NCI-H2081 (cell line): ENCODE results near the gene STUB1.

Source experiments
- DNase-seq, 2 experiments: peaks; one replicate each; lab custom pipeline; 2025; lab: John Stamatoyannopoulos, UW

Gene STUB1

DNA sequence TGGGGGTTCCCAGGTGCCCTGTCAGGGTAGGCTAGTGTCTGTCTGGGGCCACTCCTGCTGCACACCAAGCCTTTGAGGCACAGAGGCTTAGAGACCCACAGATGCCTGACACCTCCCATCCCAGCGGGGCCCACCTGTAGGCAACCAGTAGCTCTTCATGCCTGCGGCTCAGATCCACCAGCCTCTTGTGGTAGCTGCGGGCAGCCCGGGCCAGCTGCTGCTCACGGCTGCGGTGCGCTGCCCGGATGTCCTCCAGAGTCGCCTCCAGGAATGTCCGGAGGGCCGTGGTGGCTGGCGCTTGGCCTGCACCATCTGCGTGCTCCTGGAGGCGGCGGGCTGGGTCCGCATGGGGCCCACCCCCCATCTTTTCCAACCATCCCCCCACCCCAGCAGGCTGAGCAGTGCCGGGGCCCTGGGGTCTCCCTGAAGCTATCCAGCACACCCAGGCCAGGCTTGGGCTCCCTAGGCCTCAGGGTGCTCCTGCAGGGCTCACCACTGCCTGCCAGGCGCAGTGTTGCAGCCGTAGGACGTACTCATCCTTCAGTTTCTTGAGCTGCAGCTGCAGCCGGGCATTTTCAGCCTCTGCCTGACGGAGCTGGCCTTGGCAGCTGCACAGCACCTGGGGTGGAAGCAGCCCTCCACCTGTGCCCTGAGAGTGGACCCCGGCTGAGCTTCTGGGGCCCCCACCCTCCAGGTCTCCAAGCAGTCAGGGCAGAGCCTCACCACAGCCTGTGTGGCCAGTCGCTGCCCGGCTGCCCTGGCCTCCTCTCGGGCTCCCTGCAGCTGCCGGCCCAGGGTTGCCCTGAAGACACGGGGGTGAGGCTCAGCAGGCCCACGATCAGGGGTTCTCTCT lies 44.2 kb downstream of the STUB1 start:
- DNase-seq: no peak

DNA sequence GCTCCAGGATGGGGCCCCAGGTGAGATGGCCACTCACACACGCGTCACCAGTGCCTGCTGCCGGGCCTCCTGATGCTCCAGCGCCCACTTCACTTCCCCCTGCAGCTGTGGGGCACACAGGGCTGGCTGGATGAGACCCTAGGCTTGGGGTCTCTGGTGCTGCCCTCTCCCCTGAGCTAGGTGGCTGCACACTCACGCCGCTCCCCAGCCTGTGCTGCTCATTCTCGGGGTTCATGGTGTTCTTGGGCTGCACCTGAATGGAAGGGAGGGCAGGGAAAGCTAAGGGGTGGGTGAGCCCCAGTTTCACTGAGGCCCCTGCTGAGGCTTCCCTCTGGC lies 44.8 kb downstream of the STUB1 start:
- DNase-seq: no peak

DNA sequence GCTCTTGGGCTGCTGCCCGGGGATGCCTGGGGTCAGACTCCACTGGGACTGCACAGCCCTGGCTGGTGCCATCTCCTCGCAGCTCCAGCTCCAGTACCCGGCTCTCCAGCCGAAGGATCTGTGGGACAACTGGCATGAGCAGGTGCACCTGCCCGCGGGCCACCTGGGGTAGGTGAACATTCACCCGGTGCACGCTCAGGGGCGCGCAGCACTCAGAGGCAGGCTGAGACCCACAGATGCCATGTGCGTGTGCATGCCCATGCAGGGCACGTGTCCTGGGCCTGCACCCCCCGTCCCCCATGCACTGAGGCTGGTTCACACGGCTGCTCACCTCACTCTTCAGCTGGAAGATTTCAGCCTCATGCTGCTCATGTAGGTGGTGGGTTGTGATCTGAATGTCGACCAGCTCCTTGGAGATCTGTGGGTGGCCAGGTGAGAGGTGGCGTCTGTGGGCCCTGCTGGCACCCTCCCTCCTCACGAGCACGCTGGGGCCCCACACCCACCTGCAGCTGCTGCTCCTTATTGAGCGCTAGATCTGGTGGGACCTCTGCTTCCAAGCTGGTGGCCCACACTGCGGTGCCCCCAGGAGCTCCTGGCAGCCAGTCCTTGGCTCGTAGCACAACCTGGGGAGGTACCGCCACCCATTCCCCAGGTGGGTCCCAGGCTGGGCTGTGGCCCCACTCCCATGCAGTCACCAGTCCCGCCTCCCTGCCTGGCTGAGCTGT lies 45.4 kb downstream of the STUB1 start:
- no peak for DNase-seq

DNA sequence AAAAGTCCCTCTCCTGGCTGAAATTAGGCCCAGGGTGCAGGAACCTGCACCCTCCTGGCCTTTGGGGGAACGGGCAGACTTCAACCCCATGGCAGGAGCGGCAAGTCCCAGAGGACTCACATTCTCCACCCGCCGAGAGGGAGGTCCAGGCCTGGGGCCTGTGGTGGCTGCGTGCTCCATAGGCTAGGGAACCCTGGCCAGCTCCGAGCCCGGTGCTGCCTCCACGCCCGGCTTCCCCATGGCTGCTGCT lies 45.9 kb downstream of the STUB1 start:
- no peak for DNase-seq

DNA sequence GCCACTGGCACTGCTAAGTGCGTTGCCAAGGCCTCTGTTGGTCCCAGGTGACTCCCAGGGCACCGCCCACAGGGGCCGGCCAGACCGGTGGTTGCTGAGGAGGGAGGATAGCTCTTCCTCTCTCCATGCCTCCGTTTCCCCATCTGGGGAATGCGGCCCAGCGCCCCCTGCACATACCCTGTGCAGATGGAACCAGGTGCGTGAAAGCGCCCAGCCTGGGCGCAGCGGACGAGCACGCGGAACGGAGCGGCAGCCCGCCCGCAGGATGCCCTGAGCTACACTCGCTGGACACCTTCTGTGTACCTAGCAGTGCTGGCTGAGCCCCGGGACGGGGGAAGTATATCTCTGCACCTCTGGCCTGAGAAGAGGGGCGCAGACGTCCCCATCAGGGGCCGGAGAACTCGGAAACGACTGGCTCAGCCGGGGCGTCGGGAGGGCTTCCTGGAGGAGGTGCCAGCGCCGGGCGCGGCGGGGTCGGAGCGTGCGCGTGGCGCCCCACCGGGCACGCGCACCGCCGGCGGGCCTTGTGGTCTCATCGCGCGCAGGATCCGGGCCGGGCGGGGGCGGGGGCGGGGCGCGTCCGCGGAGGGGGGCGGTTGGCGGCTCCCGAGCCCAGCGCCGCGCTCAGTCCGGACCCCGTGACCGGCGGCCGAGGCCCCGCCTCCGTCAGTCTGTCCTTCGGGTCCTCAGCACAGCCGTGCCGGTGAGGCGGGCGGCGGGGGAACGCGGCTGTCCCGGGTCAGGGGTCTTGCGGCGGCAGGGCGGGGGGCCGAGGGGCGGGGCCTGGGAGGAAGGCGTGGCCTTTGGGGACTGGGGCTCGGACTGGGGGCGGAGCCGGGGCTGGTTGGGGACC lies 46.5 kb downstream of the STUB1 start, which contains the start of the genes CCDC78 and HAGHL:
TSS of gene CCDC78 (minus strand) at position 6 of the 853 bp plus-strand sequence. CDS start 76 bp downstream, outside the sequence.
TSS of gene HAGHL (plus strand) at position 669 of the 853 bp plus-strand sequence. CDS start 404 bp downstream, outside the sequence.
- DNase-seq: peak in 1 of 2 experiments; percentile 33

DNA sequence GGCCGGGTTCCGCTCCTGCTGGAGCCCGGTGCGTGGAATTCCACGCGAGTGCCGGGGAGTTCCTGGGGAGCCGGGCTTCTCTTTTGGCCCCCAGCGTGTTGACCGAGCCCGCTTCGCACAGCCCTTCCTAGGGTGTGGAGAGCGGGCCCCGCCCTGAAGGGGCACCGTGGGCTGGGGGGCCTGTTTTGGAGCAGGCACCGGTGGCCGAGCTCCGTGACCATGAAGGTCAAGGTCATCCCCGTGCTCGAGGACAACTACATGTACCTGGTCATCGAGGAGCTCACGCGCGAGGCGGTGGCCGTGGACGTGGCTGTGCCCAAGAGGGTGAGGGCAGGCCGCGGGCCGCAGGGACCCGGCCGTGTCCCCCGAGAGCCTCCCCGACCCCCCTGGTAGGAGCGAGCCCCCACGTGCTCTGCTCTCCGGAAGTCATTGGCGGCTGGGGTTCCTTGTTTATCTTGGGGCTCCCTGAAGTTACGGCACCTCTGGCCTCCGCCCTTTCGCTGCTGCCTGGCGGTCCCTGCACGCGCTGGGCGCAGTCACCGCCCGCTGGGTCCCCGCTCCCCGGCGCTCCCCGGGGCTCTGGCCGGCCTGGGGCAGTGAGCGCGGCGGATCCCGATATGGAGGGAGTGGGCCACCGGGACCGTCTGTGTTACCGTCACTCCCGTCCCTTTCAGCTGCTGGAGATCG lies 47.2 kb downstream of the STUB1 start:
- DNase-seq: no peak

DNA sequence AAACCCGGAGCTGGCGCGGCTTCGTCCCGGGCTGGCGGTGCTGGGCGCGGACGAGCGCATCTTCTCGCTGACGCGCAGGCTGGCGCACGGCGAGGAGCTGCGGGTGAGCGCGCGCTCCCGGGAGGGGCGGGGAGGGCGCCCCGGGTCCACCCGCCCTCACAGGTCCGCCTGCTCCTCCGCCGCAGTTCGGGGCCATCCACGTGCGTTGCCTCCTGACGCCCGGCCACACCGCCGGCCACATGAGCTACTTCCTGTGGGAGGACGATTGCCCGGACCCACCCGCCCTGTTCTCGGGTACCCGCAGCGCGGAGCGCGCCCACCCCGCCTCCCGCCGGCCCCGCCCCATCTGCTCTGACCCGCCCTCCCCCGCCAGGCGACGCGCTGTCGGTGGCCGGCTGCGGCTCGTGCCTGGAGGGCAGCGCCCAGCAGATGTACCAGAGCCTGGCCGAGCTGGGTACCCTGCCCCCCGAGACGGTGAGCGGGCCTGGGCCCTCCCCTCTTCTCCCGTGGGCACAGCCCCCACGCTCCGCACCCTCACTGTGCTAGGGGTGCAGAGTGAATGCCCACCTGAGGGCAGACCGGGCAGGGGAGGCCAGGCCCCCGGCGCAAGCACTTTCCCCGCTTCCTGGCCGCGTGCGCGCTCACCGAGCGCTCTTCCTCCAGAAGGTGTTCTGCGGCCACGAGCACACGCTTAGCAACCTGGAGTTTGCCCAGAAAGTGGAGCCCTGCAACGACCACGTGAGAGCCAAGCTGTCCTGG lies 48.1 kb downstream of the STUB1 start:
- DNase-seq: peak; percentile 72 to 84

DNA sequence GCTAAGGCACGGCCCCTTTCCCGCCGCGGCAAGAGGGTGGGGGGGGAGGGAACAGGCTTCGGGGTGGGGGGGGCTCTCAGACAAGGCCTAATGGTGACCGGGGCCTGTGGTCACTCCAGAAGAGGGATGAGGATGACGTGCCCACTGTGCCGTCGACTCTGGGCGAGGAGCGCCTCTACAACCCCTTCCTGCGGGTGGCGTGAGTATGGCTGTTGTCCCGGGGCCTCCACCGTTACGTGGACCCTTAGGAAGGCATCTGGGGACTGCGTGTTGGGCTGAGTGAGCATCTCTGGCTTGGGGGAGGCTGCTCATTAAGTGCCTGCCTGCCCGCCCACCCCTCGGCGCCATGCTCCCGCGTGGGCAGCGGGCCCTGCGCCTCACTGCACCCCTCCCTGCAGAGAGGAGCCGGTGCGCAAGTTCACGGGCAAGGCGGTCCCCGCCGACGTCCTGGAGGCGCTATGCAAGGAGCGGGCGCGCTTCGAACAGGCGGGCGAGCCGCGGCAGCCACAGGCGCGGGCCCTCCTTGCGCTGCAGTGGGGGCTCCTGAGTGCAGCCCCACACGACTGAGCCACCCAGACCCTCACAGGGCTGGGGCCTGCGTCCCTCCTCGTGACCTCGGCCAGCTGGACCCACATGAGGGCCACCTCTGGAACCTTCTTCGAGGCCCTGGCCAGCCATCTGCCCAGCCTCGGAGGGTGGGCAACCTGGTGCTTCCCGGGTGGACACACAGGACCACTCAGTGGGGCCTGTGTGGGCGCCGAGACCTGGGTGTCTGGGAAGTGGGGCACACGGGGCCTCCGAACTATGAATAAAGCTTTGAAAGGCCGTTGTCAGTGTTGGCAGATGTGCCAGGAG lies 48.9 kb downstream of the STUB1 start:
- no peak for DNase-seq

DNA sequence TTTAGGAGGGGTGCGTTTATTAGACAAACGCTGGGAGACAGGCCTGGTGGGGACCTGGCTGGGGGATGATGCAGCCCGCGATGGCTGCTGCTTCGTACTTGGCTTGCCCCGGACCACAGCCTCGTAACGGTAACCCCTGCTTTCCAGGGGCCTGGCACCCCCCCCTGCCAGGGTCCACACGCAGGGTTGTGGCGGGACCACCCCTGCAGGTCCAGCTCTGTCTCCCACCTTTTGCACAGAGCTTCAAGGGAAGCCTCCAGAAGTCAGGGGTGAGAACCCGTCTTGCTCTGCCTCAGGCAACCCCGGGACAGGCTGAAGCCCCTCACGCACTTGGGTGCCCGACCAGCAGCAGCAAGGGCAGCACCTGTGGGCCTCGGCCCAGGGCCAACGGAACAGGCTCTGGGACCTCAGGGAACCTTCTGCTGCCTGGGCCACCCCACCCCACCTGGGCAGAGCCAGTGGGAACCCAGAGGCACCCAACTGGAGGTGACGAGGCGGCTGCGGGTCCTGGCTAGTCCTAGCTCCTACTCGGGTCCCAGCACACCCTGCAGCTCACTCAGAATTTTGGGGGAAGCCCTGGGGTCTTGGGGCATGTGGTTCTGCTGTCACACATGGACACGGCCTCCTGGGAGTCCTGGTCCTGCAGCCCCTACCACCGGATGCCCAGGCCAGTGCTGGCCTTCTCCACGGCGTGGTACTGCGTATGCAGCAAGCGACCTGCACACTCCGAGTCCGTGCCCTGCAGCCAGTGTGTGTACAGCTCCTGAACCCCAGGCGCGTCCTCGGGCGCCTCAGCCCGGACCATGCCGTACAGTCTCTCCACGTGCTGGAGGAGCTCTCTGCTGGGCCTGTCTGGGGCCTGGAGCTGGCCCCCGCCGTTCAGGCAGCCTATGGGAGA lies 49.8 kb downstream of the STUB1 start:
- no peak for DNase-seq

DNA sequence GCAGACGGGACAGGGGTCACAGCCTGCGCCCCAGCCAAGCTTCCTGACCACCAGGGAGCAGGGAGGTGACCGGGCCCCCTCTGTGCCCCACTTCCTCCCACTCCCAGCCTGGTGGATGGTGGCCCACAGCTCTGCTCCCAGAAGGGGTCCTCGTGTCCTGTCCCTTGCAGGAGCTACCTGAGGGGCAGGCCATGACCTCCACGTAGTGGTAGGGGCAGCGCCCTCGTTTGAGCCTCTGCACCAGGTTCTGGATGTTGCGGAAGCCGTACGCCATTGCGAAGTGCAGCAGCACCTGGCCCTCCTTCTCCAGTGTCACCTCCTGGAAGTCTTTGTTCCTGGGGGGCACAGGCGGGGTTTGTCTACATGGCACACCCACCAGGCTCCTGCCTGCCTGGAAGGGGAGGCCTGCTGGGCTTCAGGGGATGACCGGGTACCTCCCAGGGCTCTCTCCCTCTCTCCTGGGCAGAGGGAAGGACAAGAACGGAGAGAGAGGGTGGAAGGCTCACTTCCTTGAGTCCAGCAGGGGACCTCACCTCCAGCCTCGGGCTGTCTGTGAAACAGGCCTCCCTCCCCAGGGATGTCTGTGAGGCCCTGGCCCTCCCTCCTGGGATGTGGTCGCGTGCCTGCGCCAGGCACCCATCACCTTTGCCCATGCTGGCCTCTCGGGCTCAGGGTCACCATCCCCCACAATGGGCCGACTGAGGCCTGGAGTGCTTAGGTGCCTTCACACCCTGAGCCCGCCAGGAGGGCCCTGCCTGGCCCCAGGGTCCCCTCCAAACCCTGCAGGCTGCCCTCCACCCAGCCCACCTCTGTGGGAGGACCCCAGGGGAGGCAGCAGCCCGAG lies 50.7 kb downstream of the STUB1 start:
- no peak for DNase-seq

DNA sequence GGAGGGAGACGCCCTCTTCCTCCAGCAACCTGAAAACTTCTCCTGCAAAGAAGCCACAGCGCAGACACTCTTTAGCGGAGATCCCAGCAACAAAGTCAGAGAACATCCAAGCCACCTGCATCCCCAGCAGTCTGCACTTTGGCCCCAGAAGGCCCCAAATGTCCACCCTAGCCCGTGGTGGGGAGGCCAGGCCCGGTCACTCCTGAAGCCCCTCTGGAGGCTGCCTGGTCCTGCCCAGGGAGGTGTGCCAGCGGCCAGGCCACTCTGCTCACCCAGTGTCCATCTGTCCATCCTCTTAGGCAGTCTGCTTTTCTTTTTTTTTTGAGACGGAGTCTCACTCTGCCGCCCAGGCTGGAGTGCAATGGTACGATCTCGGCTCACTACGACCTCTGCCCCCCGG lies 52.1 kb downstream of the STUB1 start:
- DNase-seq: no peak
